GDM1 (cell line): ENCODE measurements around the gene WDR5B.

ENCODE experiments used
- DNase-seq: peaks from one replicate; lab custom pipeline; 2025; lab: John Stamatoyannopoulos, UW

WDR5B gene

GRCh38 chr3:122407946-122408345, 7.9 kb downstream of the WDR5B start:
- DNase-seq: no peak

- no peak for DNase-seq
Observed at GRCh38 chr3:122406198-122406597, 9.7 kb downstream of the WDR5B start.

DNA sequence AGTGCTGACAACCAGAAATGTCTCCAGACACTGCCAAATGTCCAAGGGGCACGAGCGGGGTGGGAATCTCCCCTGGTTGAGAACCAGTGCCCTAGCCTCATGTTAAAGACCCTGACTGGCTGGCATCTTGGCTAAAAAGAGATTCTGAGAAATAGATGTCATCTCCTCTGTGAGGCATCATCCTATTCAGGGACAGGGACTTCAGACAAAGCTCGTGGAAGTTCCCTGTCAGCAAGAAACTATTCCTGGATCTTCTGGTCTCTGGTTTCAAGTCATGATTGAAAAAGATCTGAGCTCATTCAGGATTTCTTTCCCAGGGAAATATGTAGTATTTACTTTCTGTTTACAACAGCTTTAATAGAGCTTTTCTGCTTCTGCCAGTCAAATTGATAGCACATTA, 10.8 kb downstream of the WDR5B start:
- no peak for DNase-seq

DNA sequence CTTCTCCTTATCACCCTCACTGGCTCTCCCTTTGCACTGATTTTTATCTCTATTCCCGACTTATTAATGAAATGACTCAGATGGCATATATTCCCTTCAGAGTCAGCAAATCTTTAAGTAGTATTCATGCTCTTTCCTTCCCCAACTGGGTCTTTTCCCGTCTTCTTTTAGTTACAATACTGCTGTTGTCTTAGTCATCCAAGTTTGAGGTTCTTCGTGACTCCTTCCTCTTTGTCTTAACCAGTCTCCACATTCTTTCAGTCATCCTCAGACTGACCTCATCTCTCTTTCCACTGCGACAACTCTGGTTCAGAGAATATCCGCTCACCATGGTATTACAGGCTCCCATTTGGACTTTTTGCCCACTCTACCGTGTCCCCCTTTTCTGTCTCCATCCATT, 12.4 kb downstream of the WDR5B start:
- no peak for DNase-seq

GRCh38 chr3:122398920-122399319, 16.9 kb downstream of the WDR5B start:
- no peak for DNase-seq

DNA sequence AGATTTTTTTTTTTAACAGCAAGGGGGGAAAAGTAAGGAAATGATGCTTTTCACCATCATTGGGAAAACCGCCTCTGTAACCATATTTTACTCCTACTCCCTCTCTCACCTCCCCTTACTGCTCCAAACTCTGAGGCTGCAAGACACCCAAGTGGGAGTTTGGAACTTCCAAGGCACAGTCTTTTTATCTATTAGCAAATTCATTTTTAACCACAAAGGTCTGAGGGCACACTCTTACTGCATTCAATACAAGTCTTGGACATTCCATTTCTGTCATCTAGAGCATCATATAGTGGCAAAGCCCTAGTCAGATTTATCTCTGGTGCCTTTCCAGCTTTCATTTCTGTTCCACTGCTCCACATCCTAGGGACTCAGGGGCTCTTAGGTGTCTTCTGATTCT, 18.7 kb downstream of the WDR5B start:
- DNase-seq: no peak

DNA sequence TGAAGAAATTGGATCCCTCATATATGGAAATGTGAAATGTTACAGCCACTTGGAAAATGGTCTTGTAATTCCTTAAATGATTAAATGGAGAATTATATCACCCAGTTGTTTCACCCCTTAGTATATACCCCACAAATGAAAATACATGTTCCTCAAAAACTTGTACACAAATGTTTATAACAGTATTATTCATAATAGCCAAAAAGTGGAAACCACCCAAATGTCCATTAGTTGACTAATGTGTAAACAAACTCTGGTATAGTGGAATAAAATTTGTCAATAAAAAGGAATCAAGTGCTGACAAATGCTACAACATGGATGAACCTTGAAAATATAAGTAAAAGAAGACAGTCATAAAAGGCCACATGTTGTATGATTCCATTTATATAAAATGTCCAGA, 19.4 kb downstream of the WDR5B start:
- no peak for DNase-seq

DNA sequence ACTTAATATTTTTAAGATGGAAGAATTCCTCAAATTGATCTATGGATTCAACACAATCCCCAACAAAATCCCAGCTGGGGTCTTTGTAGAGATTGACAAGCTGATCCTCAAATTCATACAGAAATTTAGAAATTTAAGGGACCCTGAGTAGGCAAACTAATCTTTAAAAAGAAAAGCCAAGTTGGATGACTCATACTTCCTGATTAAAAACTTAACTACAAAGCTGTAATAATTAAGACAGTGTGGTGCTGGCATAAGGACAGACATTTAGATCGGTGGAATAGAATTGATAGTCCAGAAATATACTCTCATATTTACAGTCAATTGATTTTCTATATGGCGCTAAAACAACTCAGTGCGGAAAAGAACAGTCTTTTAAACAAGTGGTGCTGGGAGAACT, 20.3 kb downstream of the WDR5B start:
- no peak for DNase-seq

- no peak for DNase-seq
Observed at GRCh38 chr3:122394173-122394572, 21.7 kb downstream of the WDR5B start.

- DNase-seq: peak; percentile 39
Observed at GRCh38 chr3:122392868-122393844, 22.7 kb downstream of the WDR5B start.

- no peak for DNase-seq
Observed at GRCh38 chr3:122391681-122392446, 24.0 kb downstream of the WDR5B start.

- no peak for DNase-seq
Observed at GRCh38 chr3:122390665-122391064, 25.2 kb downstream of the WDR5B start.

DNA sequence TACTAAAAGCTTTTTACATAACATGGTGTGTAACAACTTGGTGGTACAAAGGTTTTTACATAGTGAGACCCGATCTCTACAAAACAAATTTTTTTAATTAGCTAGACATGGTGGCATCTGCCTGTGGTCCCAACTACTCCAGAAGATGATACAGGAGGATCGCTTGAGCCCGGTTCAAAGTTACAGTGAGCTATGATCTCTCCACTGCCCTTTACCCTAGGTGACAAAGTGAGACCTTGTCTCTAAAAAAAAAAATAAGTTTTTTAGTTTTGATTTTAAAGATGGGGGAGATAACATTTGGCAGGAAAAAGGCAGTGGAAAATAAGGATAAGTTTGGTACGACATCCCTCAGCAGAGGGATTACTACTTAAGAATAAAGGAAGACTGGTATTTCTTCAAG, 26.0 kb downstream of the WDR5B start:
- no peak for DNase-seq

GRCh38 chr3:122389197-122389596, 26.7 kb downstream of the WDR5B start:
- DNase-seq: no peak

DNA sequence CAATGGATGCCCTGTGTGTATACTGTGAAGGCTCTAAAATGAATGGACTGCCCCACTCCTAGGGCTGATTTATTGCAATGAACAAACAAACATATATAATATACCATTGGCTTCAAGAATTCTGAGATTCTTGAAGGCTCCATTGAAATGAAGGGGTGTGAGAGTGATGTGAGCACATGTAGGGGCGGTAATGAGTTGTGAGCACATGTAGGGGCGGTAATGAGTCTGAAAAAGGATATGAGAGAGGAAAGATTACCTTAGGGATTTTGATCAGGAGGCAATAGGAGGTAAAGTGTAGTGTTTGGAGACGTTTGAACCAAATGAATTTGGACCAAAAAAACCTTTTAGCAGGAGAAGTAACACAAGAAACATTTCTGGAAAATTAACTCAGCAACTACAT, 28.2 kb downstream of the WDR5B start:
- DNase-seq: no peak

DNA sequence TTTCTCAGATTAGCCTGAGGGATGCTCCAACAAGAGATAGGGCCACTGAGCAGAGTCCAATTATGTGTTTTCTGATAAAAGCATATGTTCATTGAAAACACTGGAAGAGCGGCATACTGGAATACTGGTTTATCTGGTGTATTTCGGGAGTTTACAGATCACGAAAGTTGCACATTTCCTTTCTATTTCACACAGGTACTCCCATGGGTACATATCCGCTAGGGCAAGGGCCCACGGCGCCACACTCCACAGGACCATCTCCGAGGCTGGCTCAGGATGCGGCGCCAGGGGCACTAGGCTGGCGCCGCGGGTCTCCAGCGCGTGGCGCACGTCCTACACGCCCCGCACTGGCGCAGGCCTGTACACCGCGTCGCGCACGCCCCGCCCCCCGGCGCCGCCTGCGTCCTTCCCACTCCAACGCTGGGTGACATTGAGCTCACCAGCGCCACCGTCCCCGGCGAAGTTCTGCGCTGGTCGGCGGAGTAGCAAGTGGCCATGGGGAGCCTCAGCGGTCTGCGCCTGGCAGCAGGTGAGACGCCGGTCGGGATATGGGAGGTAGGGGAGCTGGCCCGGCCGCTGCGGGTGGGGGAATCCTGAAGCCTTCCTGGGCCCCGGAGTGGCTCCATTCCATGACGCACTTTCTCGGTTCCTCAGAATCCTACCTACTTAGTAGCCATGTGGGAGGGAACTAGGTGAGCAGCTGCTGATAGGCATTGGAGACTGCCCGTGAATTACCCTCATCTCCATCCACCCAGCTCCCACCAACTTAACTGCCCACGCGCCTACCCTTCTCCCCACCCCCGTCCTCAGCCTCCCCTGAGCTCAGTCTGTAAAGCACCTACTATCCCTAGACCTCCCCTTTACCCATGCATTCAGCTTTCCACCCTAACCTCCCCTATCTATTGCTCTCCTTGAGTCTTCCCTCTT, 31.8 kb downstream of the WDR5B start, which contains the start of gene FAM162A:
TSS of gene FAM162A (plus strand) at position 412 of the 927 bp plus-strand sequence. CDS start at position 496, 84 bp downstream.
- peak; percentile 92 for DNase-seq

DNA sequence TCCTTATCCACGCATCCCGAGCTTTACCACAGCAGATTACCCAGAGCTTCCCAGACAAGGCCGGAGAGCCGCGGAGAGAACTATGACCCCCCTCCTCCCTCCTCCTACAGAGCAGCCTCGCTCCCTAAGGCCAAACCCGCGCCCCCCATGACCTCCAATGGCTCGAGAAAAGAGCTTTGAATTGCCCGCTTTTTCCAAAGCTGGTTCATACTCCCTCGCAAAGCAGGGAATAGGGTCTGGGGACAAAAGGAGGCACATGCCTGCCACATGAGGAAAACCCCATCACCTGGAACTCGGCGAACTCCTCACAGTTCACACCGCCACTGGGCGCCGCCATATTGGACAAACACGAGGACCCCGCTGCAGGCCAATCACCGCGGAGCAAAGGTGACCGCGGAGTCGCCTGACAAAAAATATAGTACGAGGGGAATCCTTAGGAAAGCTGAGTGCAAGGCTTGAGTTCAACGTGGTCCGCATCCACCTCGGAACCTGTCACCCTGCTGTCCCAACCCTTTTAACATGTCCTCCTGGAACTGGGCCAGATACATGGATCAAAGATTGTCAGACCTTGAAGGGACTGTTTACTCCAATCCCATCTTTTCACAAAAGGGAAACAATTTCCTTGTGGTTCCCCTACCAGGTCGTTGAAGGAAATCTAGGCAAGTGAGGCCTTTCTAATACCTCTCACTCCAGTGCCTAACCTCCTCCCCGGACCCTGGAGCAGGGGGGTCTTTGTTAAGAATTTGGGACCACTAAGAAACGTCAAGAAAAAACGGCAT, 32.8 kb downstream of the WDR5B start, which contains the start of gene MIX23:
TSS of gene MIX23 (minus strand) at position 344 of the 779 bp plus-strand sequence. CDS start at position 337, 7 bp downstream.
- peak; percentile 68 for DNase-seq

DNA sequence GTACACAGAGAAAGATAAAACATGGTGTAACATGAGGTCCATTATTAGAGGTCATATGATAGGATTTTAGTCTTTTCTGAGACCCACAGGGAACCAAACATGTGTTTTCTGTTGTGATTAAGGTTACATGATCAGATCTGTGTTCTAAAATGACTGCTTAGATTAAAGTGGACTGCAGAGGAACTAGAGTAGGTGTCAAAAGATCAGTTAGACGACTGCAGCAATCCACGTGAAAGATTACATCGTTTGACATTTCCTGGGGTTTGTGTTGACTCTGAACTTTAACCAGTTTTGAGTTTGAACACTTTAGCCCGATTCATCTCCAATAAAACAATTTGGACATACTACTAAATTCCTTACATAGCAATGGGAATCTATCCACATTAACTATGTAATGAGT, 37.9 kb downstream of the WDR5B start:
- no peak for DNase-seq

DNA sequence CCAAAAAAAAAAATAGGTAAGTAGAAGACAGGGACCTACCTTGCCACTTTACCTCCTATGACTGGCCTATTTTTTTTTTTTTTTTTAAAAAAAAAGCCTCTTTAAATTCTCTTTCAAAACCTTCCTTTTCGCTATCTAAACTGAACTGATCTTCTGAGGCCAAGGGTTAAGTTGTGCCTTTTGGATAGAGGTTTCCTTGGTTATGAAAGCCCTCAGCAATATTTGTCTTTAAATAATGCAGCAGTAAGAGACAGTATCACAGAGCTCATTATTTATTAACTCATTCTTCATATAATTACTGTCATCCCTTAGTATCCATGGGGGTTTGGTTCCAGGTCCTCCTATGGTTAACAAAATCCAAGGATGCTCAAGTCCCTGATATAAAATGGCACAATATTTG, 41.8 kb downstream of the WDR5B start:
- DNase-seq: no peak

DNA sequence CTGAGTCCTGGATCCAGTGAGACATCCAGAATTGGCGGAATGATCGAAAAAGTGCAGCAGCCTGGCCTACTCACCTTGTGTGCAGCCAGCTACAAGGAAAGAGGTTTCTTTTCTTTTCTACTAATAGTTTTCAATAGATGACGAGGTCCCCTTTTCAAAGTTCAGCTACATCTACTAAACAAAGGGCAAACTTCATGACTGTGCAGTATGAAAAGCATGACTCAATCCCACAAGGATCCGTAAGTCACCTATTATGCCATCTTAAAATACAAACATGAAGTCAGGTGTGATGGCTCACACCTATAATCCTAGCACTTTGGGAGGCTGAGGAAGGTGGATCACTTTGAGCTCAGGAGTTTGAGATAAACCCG, 49.5 kb downstream of the WDR5B start:
- no peak for DNase-seq
